NCI-H1694 (cell line): ENCODE measurements around the gene LSAMP.
A peak's percentile ranks its signal among the peaks of the same experiment; 100 is the strongest.

ENCODE experiments used
- DNase-seq: peaks from one replicate; lab custom pipeline; 2025; lab: John Stamatoyannopoulos, UW

The LSAMP gene

GRCh38 chr3:116007000-116007399 lies 438.3 kb downstream of the LSAMP start:
- DNase-seq = no peak

- DNase-seq = peak; percentile 40
Measured at GRCh38 chr3:116005404-116005803, 439.9 kb downstream of the LSAMP start.

- no peak for DNase-seq
Measured at GRCh38 chr3:116002235-116002634, 443.1 kb downstream of the LSAMP start.

GRCh38 chr3:116001151-116001621 lies 444.1 kb downstream of the LSAMP start:
- DNase-seq = no peak

- peak; percentile 26 for DNase-seq
Measured at GRCh38 chr3:116000311-116000710, 445.0 kb downstream of the LSAMP start.

- peak; percentile 66 for DNase-seq
Measured at GRCh38 chr3:115999613-116000012, 445.7 kb downstream of the LSAMP start.

- DNase-seq = peak; percentile 57
Measured at GRCh38 chr3:115999001-115999585, 446.2 kb downstream of the LSAMP start.

- DNase-seq = no peak
Measured at GRCh38 chr3:115996420-115997108, 448.7 kb downstream of the LSAMP start.

- no peak for DNase-seq
Measured at GRCh38 chr3:115990669-115991068, 454.6 kb downstream of the LSAMP start.

- no peak for DNase-seq
Measured at GRCh38 chr3:115989684-115990421, 455.4 kb downstream of the LSAMP start.

GRCh38 chr3:115986555-115987207 lies 458.6 kb downstream of the LSAMP start:
- DNase-seq = no peak

GRCh38 chr3:115982629-115983028 lies 462.7 kb downstream of the LSAMP start:
- DNase-seq = no peak

GRCh38 chr3:115982108-115982507 lies 463.2 kb downstream of the LSAMP start:
- no peak for DNase-seq

- no peak for DNase-seq
Measured at GRCh38 chr3:115980709-115981108, 464.6 kb downstream of the LSAMP start.

- DNase-seq = no peak
Measured at GRCh38 chr3:115977866-115978265, 467.4 kb downstream of the LSAMP start.

- no peak for DNase-seq
Measured at GRCh38 chr3:115975796-115976195, 469.5 kb downstream of the LSAMP start.

GRCh38 chr3:115975353-115975752 lies 469.9 kb downstream of the LSAMP start:
- no peak for DNase-seq

- no peak for DNase-seq
Measured at GRCh38 chr3:115974940-115975339, 470.3 kb downstream of the LSAMP start.

GRCh38 chr3:115968871-115969270 lies 476.4 kb downstream of the LSAMP start:
- DNase-seq = no peak

- DNase-seq = no peak
Measured at GRCh38 chr3:115961380-115961779, 483.9 kb downstream of the LSAMP start.

- peak; percentile 56 for DNase-seq
Measured at GRCh38 chr3:115960799-115961198, 484.5 kb downstream of the LSAMP start.

- DNase-seq = peak; percentile 85
Measured at GRCh38 chr3:115958526-115958925, 486.8 kb downstream of the LSAMP start.

GRCh38 chr3:115947325-115947724 lies 498.0 kb downstream of the LSAMP start:
- no peak for DNase-seq
